G401.6 (cell line): ENCODE results near the gene AIP.
A peak's percentile ranks its signal among the peaks of the same experiment; 100 is the strongest.
"Not testable (repeated sequence)": the region's sequence is repeated elsewhere in the genome, so short reads cannot be mapped to it uniquely, and the experiment has no call there.

ENCODE experiments used
- FAIRE-seq: peaks from 2 replicates; lab custom pipeline; 2012; peaks lifted over from hg19 to GRCh38; lab: Jason Lieb, UNC

Gene AIP

DNA sequence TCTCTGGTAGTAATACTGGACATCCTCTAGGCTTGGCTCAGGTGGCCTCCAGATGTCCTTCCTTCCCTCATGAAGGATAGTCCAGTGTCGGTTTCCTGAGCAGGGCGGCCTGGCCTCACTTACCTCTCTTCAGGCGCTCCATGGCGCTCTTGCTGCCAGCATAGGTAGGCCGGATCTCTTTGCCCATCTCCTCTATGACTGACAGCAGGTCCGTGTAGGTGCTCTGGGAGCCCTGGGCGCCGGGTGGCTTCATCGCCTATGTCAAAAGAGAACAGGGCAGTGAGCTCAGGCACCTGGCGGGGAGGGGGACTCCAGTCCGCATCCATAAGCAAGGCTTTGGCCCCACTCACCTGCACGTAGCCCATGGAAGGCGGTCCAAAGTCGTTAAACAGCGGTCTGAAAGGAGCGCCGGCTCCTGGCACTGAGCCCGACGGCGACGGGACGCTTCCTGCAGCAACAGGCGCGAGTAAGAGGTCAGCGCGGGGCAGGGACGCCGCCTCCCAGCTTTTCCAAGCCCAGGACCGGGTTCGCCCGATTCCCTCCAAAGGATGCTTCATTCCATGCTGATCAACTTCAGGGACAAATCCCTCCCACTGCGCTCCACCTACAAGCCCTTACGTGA, 24.5 kb downstream of the AIP start:
- no peak for FAIRE-seq

DNA sequence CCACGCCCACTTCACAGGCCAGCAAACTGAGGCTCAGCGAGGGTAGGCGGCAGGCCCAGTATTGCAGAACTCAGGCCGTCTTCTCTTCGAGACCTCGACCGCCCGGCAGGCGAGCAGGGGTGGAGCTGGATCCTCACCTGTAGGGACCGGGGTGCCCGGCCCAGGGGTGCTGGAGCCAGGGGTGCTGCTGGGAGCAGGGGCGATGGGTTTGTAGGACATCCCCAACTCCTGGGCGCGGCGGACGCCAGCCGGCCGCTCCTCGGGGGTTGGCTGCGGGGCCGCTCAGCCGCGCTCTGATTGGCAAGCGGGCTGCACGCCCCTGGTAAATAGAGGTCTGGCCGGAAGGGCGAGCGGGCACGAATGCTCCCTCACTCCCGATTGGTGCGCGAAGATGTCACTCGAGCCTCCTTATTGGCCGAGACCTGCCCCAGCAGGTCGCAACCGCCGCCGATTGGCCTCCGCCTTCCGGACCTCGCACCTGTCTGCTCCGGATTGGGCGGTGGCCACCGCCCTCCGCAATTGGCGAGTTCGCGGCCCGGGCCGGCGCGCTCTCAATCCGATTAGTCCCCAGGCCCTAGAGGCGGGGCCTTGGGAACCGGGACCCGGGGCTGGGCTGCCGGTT, 25.1 kb downstream of the AIP start, which contains the start of gene CDK2AP2:
Gene CDK2AP2 (minus strand): TSS at position 299 of the 622 bp plus-strand sequence. CDS start 80 bp downstream, at position 219.
- FAIRE-seq, result peak; percentile 97

DNA sequence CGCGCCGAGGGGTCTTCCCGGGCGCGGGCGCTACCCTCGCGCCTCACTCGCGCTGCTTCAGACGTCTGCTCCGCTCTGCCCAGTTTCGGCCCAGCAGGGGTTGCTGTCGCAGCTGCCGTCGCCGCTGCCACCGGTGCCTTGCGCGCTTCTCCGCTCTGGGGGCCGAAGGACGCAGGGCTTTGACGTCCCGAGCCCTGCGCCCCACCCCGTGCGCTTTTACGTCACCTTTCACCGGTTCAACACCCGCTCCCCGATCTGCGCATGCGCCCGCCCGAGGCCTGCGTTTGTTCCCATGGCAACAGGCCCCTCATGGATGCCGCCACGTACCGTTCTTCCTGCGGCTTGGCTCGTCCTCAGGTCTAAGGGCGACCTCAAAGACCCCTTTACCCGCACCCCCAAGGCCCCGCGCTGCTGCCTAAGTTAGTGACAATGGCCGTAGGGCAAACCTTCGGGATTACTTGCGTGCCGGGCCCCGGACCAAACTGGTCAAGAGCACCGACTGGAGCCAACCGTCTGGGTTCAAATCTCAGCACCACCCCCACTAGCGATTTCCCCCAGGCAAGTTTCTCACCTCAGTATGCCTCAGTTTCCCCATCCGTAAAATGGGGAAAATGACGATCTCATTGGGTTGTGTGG, 25.8 kb downstream of the AIP start:
- no peak for FAIRE-seq

DNA sequence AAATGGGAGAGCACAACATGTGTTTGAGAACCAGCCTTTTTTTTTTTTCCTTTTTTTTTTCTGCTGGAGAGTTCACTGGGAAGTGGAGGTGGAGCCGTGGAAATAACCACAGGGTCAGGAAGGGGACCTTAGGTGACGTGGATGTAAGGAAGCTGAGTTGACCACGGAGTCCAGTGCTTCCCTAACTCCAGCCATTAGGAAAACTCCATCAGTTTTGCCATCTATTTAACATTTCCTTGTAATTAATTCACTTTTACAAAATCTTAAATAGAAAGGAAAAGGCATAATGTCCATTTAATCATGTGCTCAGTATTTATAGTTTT, 27.2 kb downstream of the AIP start:
- FAIRE-seq, result no peak

DNA sequence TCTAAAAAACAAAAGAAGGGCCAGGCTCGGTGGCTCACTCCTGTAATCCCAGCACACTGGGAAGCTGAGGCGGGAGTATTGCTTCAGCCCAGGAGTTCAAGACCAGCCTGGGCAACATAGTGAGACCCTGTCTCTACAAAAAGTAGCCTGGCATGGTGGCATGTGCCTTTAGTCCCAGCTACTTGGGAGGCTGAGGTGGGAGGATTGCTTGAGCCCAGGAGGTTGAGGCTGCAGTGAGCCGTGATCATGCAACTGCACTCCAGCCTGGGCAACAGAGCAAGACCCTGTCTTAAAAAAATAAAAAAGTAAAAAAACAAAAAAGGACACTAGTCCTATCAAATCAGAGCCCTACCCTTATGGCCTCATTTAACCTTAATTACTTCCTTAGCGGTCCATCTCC, 28.7 kb downstream of the AIP start:
- FAIRE-seq, result not testable (repeated sequence)

DNA sequence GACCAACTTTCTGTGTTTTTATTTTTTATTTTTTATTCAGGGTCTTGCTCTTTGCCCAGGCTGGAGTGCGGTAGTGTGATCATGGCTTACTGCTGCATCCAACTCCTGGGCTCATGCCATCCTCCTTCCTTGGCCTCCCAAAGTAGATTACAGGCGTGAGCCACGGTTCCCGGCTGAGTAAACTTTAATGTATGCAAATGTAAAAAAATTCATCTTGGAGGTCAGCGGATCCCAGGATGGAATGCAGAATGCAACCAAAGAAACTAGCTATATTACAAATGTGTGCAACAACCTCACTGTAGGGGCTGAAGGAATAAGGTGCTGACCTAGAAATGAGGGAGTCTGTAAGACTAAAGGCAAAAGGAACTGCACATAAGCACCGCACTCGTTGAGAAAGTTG, 31.3 kb downstream of the AIP start:
- no peak for FAIRE-seq

DNA sequence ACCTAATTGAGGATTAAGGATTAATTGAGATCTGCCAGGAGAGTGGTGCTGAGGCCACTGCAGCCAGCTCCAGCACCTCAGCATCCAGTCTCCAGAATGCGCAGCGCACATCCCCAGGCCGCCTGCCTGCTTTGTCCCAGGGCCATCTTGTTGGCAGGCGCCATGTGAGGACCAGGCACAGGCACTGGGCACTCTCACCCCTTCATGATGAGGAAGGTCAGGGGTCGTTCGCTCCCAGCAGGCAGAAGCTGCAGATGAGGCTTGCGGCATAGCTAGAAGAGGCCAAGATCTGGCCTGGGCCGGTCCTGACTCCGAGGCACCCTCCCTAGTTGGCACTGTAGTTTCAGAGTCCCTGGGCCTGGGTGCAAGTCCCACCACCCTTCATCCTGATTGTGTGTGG, 34.0 kb downstream of the AIP start:
- FAIRE-seq, result no peak

DNA sequence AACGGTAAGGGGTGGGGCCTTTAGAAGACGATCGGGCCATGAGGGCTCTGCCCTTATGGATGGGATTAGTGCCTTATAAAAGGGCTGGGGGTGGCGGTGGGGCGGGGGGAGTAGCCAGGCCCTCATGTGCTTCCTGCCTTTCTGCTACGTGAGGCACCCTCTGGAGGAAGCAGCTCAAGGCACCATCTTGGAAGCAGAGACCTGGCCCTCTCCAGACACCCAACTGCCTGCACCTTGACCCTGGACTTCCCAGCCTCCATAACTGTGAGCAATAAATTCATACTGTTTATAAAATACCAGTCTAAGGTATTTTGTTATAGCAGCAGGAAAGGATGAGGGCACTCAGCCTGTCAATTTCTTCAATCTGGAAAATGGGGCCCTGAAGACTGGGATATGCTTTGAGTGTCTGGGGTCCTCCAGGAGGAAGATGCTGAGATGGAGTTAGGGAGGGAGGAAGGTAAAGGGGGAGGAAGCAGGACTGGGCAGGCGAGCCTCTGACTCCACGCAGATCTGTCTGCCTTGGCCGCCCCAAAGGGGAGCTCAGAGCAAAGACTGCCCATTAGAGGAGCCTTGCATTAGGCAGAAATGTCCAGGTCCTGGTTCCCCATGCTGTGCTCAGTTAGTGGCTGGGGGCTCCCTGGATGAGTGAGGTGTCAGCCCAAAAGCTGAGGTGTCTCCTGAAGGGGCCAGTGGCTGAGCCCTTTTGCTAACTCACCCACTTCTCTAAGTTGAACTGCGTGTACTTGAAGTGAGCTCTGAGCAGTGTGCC, 35.1 kb downstream of the AIP start:
- no peak for FAIRE-seq

DNA sequence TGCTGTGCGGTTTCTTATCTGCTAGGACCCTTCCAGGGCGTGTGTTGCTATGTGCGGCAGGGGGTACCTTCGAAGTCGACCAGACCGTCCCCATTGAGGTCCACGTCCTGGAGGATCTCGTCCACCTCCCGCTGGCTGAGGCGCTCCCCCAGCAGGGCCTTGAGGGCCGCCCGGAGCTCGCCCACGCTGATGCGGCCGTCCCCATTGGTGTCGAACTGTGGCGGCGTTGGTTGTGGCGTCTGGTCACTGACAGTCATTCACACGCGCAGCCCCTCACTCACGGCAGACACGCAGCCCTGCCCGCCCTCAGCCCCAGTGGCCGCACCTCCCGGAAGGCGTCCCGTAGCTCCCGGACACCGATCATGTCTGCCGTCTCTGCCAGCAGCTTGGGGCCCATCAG, 36.9 kb downstream of the AIP start:
- no peak for FAIRE-seq

DNA sequence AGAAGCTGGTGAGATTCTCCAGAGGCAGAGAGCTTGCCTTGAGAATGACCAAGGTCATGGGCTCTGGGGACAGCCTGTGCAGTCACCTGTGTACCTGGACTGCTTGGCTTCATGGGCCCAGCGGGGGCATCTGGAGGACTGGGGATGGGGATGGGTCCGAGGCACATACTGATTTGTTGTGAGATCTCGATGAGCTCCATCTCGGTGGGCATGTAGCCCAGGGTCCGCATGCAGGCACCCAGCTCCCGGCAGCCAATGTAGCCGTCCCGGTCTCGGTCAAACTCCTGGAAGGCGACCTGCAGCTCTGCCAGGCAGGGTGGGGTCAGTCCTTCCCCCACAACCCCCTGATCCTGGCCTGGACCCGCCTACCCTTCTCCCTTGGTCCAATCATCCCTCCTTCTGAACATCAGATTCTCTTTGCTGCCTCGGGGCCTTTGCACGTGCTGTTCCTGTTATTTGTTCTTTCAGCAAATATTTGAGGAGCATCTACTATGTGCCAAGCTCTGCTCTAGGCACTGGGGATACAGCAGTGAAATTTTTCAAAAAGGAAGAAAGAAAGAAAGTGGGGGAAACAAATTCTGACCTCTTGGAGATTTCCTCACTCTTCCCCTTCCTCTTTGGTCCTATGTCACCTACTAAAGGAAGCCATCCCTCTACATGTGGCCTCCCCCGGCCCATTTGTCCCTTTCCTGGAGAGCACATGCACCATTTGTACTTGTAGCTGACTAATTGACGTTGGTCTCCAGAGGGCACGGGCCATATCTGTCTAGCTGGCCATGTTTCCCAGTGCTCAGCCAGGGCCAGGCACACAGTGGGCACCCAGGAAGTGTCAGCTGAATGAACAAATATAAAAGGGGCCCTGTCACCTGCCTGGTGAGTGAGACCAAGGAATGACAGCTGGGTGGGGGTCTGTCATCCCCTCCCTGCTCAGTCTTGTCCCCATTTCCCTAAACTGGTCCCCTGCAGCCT, 38.3 kb downstream of the AIP start:
- FAIRE-seq, result no peak

DNA sequence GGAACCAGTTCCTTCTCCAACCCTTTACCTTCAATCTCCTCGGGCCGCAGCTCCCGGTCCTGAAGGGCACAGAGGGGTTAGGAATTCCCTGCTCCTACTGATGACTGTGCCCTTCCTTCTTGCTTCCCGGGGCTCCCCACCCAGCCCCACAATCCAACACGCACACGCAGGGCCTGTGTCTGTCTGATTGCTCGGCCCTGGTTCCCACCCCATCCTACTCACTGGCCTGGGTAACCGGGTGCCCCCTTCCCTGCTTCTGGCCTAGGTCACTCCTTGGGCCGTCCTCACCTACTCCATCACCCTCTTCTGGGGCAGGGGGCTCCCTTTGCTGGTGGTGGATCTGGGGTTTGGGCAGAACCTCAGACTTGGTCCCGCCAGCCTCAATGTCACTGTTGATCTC, 39.1 kb downstream of the AIP start:
- no peak for FAIRE-seq

DNA sequence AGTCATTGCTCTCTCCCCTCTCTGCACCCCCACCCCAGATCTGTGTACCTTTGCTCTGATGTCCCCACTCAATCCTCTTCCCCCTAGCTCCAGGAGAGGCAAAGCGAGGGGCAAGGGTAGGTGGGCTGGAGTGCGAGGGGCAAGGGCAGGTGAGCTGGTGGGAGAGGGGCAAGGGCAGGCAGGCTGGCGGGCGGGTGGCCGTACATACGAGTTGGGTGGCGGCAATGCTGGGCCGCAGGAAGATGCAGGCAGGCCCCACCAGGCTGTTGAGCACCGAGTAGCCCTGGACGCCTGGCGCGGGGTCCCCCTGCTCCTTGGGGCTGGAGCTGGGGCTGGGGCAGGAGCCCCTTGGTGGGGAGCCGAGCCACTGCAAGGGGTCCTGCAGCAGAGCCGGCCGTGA, 39.5 kb downstream of the AIP start:
- FAIRE-seq, result no peak

DNA sequence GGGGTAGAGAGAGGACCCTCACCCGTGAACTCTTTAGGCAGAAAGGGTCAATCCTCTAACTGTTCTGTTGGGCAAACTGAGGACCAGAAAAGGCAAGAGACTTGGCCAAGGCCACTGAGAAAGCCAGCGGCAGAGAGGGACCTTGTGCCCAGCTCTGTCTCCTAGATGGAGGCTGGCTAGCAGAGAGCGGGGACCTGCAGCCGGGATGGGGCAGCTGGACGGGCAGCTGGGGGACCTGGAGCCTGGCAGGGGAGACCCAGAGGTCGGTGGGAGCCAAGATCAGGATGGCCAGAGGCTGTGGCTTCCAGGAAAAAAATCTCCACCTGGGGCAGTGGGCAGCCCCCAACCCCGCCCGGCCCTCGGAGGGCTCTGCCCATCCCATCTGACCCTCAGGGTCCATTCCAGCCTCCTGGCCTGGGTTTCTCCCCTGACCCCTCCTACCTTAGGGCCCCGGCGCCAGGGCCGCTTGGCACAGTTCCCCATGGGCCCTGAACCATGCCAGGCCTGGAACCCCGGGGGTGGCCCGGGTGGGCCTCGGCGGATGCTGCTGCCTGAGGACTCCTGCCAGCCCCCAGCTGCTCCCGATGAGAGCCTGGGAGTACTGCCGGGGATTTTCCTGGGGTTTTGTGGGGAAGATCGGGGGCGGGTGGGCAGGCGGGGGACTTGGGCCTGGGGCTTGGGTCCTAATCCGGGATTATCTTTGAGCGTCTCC, 40.2 kb downstream of the AIP start, which contains the start of gene CABP2:
Gene CABP2 (minus strand): TSS at position 603 of the 712 bp plus-strand sequence. CDS start 120 bp downstream, at position 483.
- no peak for FAIRE-seq

DNA sequence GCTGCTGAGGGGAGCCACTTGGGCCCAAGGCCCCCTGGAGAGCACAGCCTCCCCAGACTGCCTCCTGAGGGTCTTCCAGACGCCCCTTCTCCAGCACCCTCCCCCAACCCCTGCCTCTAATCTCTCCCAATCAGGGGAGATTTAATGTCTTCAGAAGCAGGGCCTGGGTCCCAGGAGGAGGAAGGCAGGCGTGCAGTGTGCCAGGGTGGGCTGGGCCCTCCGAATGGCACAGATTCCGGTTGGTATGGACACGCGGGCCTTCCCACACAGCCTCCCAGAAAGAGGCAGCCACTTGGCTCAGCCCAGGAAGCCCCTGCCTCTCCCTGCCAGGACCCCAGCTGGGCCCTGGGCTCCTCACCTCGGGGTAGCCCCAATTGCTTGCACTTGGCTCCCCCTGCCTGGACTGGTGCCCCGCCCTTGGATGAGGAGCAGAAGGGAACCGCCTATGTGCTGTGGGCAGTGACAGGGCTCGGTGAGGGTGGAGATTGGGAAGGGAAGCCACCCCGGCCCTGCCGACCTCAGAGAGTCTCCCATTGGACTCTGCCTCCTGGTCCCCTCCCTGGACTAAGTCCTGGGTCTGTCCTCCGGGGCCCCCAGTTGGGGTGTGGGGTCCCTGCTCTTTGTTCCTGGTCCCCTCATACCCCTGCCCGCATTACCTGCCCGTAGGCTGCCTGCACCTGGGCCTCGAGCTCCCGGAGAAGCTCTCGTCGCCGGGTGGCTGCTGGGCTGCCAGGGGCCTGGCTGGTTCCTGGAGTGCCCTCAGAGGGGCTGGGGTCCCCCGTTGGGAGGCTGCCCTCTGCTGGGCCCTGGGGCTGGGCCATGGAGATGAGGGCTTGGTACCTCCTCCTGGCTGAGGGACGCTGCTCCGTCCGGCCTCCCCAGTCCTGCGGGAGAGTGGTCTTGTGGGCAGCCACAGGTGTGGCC, 41.0 kb downstream of the AIP start:
- FAIRE-seq, result no peak

DNA sequence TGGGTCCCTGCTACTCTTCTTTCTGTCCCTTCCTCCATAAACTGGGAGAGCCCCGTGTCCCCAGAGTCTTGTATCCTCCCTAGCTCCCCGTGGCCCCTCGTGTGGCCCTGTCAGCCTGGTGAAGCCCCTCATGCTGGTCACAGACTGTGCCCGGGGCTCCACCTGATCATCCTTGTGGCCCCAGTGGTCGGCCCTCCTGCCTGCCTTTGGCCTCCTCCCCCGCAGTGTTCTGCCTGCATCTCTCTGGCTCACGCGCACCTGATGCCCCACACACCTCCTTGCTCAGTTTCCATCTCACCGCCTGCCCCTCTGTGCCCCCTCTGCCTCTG, 41.6 kb downstream of the AIP start:
- FAIRE-seq, result no peak

DNA sequence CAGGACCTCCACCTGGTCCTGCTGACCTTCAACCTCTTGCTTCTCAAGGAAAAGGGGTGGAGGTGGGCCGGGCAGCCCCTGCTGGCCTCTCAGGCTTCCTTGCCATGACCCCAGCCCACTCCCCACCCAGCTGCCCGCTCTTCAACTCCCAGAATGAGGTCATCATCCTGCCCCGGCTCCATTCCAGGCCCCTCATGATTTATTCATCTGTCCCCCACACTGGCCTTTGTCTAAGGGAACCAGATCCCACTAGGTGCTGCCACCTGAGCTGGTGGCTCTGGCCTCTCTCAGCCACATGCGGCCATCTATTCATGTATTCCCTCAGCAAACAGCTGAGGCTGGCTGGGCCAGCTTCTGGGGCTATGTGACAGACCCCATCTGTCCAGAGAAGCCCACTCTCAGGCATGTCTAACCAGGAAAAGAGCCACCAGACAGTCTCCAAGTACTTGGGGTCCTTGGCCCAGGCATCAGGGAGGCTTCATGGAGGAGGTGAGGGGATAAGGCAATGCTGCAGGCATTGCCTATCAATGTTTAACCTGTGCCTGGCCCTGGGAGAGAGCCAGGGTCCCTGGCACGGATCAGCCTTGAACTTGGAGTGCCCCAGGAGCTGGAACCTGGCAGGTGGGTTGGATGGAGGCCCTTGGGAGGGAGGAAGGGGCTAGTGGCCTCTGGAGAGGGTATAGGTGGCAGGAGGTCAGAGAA, 42.6 kb downstream of the AIP start:
- FAIRE-seq, result no peak

DNA sequence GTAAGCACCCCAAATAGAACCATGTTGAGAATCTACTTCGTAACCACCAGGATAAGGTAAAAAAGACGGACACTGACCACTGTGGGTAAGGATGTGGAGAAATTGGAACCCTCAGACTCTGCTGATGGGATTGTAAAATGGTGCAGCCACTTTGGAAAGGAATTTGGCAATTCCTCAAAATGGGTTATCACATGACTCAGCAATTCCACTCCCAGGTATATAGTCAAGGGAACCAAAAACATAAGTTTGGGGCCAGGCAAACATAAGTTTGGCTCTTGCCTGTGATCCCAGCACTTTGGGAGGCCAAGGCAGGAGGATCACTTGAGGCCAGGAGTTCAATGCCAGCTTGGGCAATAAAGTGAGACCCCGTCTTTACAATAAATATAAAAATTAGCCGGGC, 45.5 kb downstream of the AIP start:
- FAIRE-seq, result no peak

DNA sequence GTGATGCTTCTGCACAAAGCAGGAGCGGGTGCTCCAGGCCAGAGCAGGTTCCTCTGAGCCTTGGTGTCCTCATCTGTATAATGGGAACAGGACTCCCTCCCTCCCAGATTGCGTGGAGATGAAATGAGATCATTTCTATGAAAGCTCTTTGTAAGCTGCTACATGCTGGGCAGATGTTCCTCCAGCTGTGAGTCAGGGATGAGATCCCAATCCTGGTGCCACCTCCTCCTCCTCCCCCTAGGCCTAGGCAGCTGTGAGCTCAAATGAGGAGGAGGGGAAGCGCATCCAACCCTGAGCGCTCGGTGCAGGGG, 47.4 kb downstream of the AIP start:
- no peak for FAIRE-seq

DNA sequence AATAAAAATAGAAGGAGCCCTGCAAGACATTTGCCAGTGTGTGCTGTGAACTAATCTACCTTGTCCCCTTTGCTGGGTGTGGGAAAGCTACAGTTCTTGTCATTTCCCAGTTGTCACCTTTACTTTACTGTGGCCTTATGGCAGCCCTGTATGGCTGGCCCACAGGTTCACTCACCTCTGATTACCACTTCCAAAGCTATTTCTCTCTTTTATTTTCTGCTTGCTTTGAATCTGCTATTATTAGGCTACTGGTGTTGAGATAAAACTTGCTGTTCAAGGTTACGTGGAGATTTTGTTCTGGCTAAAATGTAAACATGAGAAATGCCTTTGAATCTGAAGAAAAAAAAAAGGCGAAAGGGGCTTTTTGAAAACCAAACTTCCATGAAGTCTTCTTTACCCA, 50.1 kb downstream of the AIP start:
- no peak for FAIRE-seq
